HG03159 (cell line): ENCODE measurements around the gene SLIT3.

Experiments
- ATAC-seq: cut with Tn5 transposase; IDR thresholded peaks from one replicate; pipeline ENCODE4 v1.9.1; 2021; ENCODE audit warnings: mild to moderate bottlenecking, moderate library complexity; ENCODE audit not compliant: unreplicated experiment

SLIT3 gene

DNA sequence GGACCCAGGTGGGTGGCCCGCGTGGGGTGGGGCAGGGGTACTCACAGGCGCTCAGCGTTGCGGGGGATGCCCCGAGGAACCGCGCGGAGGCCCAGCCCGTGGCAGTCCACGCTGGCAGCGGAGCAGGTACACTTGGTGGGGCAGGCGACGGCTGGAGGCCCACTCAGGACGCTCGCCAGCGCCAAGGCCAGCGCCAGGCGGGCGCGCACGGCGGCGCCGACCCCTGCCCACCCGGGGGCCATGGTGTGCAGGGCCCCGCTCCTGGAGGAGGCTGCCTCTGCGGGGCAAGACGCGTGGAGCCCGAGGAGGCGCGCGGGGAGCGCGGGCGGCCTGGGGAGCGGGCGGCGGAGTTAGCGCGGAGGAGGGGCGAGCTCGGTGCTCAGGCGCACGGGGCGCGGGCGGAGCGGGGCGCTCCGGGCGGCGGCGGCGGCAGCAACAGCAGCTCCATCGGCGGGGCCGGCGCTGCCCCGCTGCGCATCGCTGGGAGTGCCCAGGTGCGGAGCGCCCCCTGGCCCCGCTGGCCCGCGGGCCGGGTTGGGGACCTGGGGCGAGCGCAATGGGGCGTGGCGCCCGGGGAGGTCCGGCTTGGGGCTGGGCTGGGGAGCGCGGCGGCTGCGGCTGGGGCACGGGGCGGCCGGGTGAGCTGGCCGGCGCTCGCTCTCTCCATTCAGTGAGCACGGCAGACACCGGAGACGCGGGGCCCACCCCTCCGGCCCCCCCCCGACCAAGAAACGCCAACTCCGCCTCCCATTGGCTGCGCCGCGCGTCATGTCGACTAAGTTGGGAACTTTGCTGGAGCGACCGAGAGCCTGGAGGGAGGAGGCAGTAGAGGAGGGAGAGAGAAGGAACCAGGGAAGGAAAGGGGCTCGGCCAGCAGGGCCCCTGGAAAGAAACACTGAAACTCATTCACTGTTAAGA is at the start of gene SLIT3:
Gene SLIT3 (minus strand): TSS at position 672 of the 918 bp plus-strand sequence. CDS start 430 bp downstream, at position 242.
- no peak for ATAC-seq

DNA sequence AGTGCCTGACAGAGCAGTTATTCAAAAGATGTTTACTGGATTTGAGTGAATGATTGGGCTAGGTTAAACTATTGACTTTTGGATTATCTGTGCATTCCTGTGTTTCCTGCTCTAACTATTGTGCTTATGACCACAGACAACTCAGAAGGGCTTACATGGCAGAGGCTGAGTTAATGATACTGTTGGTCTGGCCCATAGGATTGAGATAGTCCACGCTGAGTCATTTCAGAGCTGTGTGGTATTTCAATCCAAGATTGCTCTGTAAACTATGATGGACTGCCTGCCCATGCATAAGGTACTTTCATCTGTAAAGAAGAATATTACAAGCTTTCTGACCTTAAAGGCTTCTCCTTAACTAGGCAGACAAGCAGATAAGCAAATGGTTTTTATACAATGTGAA is 49.1 kb upstream of the SLIT3 start:
- ATAC-seq = no peak

DNA sequence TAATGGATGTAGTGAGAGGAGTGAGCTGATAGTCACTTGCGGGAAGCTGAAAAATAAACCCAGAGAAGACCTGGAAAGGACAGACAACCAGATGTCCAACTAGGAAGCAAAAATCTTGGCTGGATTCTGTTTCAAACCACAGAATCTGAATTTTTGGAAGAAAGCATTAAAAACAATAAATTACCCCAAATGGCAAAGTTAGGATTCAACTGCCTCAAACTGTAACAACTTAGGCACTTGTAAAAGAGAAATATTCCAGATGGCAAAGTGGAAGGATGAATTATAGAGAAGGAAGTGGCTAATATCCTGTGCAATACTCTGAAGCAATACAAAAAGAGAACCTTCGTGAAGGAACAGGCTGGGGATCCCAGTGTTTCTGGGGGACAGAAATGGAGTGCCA is 46.8 kb upstream of the SLIT3 start:
- no peak for ATAC-seq

DNA sequence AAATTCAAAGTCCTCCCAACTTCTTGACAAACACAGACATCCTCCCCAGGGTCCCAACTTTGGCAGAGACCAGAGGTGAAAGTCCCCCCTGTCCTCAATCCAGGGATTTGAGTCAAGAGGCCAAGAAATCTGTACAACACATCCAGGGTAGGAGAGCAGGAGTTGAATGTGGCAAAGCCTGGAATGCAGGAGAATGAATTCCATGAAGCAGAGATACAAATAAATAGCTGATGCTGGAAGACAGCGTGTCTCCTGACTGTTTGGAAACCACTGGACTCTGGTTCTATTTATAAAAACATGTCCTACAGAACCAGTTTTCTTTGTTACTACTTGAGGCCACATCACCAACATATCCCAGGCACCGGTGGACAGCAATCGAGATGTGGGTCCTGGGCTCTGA is 43.7 kb upstream of the SLIT3 start:
- no peak for ATAC-seq

DNA sequence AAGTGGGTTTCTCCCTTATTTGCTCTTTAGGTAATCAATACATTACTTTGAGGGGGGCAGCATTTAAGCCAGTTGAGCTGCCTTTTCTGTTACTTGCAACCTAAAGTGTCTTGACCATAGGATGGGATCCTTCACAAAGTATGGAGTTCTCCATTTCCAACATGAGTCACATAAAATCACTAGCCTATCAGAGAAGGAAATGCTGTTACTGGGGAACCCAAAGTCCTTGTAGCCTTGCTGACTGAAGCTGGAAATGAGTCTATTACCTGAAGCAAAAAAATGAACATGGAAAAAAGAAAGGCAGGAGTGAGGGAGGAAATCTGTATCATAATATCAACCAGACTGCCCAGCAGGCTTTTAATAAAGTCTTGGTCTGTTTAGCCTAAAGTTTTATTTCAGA is 42.8 kb upstream of the SLIT3 start:
- no peak for ATAC-seq

DNA sequence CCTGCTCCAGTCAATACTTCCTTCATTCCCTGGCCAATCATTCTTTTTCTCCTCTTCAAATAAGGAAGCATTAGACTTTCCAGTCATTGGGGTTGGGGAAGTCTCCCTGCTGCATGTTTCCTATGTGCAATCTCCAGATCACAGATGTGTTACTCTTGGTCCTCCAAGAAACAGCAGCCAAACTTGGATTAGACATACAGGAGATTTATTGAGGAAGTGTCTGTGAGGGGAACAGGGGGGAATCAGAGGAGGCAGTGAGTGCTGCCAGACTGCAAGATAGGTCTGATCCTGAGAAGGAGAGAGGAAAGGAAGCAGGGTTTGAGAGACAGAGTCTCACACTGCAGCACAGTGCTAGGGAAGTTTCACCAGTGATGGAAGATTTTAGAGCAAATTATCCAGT is 40.6 kb upstream of the SLIT3 start:
- no peak for ATAC-seq

DNA sequence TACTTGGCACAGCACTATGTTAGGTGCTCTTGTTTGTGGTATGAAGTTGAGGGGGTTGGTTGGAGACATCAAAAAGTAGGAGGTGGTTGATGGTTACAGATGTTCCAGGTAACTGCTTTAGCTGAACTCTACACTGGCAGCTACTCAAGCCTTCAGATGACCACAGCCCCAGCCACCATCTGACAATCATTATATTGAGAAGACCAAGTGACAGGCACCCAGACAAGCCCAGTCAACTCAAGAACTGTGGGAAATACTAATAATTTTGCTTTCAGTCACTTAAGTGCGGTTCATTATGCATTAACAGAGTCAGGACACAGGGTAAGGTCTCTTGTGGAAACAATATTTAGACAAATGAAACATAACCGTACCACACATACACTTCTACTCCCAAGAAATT is 38.9 kb upstream of the SLIT3 start:
- ATAC-seq = peak; percentile 85

DNA sequence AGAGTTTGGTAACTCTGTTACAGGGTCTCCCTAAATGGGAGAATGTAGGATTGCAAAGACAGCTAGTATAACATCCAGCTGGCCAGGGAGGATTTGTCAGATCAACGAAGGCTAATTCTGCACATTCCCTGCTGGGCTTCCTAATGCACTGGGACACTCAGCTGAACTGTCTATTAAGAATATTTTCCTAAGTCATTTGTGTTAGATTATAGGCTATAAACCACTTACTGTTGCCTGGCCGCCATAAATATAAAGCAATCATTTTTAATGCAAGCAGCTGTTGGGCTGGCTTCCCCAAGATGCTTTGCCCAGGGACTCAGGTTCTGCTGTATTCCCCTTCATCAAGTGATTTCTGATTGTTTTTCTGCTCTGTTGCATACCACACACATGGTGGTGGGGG is 35.3 kb upstream of the SLIT3 start:
- ATAC-seq = no peak

DNA sequence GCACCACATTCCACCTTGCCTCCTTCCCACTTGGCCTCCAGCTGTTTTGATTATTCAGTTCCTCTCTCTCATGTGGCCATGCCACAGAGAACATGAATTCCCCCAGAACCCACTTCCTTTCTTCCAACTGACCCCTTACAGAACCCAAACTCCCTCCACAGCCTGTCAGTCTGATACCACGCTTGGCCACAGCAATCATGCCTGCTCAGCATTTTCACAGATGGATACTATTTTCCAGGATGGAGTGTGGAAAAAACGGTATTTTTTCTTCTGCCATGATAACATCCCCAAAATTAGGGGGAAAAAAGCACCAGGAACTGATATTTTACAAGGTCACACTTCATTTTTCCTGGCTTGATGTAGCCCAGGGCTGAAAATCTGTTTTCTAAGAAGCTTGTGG is 34.9 kb upstream of the SLIT3 start:
- no peak for ATAC-seq

DNA sequence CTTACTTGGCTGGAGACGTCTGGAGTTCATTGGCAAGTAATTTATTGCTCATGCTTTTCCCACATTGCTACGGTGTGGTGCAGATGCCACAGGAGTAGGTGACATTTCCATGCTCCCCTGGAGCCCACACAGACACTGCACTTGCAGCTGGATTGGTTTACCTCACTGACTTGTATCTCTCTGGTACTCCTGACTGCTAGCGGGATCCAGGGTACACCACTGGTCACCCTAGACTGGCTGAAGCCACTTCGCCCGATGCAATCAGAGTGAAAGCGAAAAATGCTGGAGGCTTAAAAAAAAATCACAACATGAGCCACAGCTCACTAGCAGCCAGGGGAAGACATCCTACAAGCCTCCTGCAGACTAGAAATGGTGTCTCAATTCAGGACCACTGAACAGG is 32.6 kb upstream of the SLIT3 start:
- no peak for ATAC-seq

DNA sequence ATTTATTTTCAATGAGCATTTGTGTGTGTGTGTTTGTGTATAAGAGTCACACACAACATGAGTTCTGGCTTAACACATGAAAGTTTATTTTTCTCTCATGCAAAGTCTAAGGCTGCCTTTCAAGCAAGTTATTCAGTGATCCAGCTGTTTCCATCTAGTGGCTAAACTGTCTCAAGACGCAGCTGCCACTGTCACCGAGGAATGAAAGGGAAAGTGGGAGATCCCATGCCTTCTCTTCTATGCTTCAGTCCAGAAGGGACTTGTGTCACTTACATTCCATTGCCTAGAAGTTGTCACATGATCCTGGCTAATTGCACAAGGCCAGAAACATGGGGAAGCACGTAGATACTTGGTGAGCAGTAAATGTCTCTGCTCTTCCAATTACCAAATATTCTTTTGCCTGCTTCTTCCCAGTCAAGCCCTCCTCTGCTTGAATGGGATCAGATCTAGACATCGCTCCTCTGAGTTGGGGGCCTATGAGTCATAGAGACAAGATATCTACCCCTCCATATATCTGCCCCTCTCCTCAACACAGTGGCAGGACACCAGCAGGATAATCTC is 30.4 kb upstream of the SLIT3 start:
- ATAC-seq = no peak

DNA sequence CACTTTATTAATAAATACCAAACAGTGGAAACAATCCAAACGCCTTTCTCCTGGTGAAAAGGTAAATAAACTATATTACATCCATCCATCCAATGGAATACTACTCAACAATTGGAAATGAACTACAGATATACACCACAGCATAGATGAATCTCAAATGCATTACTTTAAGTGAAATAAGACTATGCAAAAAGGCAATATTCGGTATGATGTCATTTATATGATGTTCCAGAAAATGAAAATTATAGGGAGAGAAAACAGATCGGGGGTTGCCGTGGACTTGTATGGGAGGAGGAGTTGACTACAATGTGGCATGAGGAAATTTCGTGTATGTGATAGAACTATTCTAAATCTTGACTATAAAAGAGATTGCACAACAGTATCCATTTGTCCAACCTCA is 27.5 kb upstream of the SLIT3 start:
- ATAC-seq = no peak

DNA sequence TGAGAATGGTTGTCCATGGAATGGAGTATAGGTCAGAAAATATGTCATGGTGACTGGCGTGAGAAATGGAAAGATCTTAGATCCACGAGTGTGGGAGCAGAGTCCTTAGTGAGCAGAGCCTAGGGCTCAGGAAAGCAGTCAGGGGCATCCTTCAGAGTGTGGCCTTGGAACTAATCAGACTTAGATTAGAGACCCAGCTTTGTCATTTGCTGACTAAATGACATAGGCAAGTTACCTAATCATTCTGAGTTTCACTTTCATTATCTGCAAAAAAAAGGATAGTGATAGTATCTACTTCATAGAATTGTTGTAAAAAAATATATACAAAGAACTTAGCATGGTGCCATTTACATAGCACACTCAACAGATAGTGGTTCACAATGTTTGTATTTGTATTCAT is 24.3 kb upstream of the SLIT3 start:
- ATAC-seq = no peak

DNA sequence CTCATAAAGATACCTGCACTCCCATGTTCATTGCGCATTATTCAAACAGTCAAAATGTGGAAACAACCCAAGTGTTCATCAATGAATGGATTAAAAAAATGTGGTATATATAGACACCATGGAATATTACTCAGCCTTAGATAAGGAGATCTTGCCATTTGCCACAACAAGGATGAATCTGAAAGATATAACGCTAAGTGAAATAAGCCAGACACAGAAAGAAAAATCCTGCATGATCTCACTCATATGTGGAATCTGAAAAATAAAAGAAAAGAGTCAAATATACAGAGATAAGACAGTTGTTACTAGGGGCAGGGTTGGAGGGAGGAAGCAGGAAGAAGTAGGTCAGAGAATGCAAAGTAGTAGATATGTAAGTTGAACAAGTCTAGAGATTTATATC is 17.6 kb upstream of the SLIT3 start:
- no peak for ATAC-seq

DNA sequence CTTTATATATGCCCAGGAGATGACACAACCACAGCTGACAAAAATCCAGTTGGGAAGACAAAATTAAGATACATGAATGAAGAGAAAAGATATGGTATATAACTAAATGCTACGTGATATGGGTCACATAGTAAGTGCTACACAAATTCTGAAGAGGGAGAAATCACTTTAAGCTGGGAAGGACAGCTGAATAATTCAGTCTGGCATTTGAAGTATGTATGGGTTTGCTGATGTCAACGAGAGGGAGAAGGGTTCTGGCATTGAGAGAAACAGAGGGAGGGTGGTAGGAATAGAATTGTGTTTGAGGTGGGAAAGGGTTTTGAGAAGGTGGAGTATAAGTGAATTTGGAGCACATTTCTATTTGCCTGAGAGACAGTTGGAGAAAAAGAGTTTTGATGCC is 6.7 kb upstream of the SLIT3 start:
- no peak for ATAC-seq

DNA sequence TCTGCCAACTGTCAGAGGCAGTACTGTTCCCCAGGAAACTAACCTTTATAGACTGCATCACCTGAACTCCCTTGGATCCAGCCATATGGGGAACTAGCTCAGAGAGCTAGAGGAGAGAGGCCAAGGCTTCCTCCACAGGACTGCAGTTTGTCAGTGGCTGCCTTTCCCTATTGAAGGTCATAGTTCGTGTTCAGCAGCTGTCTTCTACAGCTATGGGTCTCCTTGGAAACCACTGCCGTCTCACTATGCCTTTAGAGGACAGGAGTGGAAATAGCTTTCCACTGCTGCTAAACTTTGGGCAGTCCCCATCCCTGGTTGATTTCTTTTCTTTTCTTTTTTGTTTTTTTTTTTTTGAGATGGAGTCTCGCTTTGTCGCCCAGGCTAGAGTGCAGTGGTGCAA is 4.4 kb upstream of the SLIT3 start:
- no peak for ATAC-seq

DNA sequence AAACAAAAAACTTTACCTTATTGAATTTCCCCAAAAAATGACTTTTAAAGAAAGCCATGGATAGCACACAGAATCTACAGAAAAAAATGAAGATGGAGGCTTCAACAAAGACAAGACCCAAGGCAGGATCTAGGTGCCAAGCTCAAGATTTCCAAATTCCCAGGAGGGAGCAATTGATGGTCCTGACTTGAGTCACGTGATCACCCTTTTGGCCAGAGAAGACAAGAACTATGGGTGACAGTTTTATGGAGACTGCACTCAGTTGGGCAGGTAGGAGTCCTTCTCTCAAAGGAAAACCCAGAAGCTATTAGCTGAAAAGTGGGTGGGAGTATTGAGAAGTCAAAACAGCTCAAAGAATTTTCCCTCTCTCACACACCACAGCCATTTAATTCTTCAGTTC is 3.2 kb upstream of the SLIT3 start:
- no peak for ATAC-seq

DNA sequence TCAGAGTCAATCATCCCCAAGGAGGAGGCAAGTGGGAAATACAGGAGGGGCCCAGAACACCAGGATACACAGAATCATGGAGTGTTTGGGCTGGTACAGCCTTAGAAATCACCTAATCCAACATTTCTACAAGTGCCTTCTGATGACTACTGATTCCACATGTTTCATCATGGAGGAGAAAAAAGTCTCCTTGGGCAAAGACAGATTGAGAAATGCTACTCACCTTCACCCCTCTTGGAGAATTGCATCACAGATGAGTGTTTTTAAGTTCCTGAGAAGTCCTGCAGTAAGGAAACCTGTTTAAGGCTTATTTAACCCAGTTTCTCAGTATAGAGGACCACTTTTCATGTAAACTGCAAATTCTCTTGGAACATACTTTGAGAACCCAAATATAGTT is 2.2 kb upstream of the SLIT3 start:
- no peak for ATAC-seq

DNA sequence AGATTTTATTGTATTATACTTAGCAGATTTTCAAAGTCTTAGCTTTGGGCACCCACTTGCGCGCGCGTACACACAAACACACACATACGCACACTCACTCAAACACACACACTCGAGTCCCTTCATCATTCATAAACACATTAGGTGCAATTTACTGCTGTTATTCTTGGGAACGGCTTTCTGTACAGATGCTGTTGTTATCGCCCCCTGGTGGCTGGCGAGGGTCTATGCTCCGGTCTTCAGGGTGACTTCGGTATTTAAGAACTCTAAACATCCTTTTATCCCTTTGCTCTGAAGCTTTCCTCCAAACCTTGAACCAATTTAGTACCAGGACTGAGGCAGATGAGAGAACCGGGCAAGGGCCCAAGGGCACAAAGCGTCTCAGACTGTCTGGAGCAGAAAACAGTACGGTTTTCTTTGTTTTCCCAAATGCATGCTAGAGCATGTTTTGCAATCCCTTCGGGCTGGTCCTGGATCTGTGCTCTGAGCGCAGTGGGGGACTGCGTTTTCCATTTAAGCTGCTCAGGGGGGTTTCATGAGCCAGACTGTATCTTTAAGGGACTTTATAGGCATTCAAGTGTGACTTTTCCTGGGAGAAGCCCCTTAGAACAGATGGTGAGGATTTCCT is 1.7 kb upstream of the SLIT3 start:
- ATAC-seq = peak; percentile 91

DNA sequence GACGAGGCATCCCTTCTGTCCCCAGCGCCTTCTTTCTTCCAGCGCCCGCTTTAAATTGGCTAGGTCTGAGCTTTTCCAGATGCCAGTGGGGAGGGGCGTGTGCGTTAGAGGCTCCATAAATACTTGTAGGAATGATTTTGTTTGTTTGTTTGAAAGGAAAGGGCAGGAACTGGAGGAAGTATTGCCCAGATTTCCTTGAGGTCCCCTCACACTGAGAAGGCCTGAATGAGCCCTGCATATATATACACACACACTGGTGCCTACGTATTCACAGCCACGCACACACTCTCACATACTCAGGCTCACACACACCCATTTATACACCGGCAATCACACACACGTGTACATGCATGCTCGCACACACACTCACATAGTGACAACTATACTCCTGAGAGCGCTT is 1.0 kb upstream of the SLIT3 start:
- peak; percentile 15 for ATAC-seq

DNA sequence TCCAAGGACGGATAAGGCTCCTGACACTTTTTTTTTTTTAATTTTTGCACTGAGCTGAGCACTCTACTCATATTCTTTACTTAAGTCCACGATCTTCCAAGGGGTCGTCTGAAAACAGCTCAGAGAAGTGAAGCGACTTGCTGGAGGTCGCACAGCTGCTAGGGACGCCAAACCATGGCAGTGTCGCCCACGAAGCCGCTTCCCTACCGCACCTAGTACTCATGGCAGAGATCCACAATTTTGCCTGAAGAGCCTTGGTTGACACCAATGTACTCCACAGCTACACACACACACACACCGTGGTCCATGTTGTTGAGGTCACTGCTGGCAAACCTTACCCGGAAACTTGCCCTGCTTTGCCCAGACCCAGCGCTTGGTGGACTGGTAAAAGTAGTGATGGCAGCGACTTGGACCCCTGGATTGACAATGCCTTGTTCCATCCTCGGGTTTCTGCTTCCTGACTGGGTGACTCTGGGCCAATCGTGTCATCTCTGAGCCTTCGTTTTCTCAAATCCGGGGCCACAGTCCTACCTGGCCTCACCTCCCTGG is 521 bp upstream of the SLIT3 start:
- no peak for ATAC-seq
